Muscle layer of duodenum (tissue), 2 donors: ENCODE measurements around the gene USP22.

Source experiments
- H3K27ac ChIP-seq: one replicate; pipeline ENCODE4 v1.7.0; 2013; ENCODE audit warnings: mild to moderate bottlenecking, low read length
- H3K27me3 ChIP-seq: one replicate; pipeline ENCODE4 v1.7.0; 2013; ENCODE audit warnings: low read depth, mild to moderate bottlenecking, control low read depth, low read length
- H3K36me3 ChIP-seq, 2 donors: one replicate each; pipeline ENCODE4 v1.7.0; 2013; ENCODE audit warnings: low read length in 2 of 2, control low read depth in 1 of 2, mild to moderate bottlenecking in 1 of 2; ENCODE audit not compliant: insufficient read depth in 2 of 2, control insufficient read depth in 1 of 2
- H3K4me1 ChIP-seq, 2 donors: one replicate each; pipeline ENCODE4 v1.7.0; 2013; ENCODE audit warnings: low read length in 2 of 2, mild to moderate bottlenecking in 2 of 2, control low read depth in 1 of 2, moderate library complexity in 1 of 2; ENCODE audit not compliant: insufficient read depth in 2 of 2, control insufficient read depth in 1 of 2
- H3K4me3 ChIP-seq, 2 donors: one replicate each; pipeline ENCODE4 v1.7.0; 2013; ENCODE audit warnings: low read length in 2 of 2, low read depth in 1 of 2, mild to moderate bottlenecking in 1 of 2
- H3K9me3 ChIP-seq, 2 donors: one replicate each; pipeline ENCODE4 v1.7.0; 2013; ENCODE audit warnings: low read length in 2 of 2, control low read depth in 1 of 2, mild to moderate bottlenecking in 1 of 2; ENCODE audit not compliant: control insufficient read depth in 1 of 2
- donor health status: healthy.

Gene USP22

GRCh38 chr17:20955427-20956323 lies 87.1 kb downstream of the USP22 start:
- Histone ChIP-seq H3K4me3 (no peak overlapping the region), H3K36me3 (no peaks in the 10 kb centered on the region), H3K4me1 (no peaks in the 10 kb centered on the region), H3K27me3 (no peaks in the 10 kb centered on the region), H3K9me3 (no peaks in the 10 kb centered on the region), H3K27ac (no peak overlapping the region)

GRCh38 chr17:20954794-20955193 lies 88.0 kb downstream of the USP22 start:
- Histone ChIP-seq H3K36me3 (no peaks in the 10 kb centered on the region), H3K4me3 (no peak overlapping the region), H3K9me3 (no peaks in the 10 kb centered on the region), H3K27ac (no peak overlapping the region), H3K27me3 (no peaks in the 10 kb centered on the region), H3K4me1 (no peaks in the 10 kb centered on the region)

GRCh38 chr17:20952183-20952582 lies 90.6 kb downstream of the USP22 start:
- no peaks in the 10 kb centered on the region for H3K27me3 ChIP-seq
- H3K4me3 ChIP-seq = no peak overlapping the region

More at GRCh38 chr17:20952183-20952582, 90.6 kb downstream of the USP22 start:
- no peaks in the 10 kb centered on the region for H3K36me3 ChIP-seq
- no peaks in the 10 kb centered on the region for H3K4me1 ChIP-seq
- no peaks in the 10 kb centered on the region for H3K9me3 ChIP-seq
- no peak overlapping the region for H3K27ac ChIP-seq
